DND-41 (cell line): ENCODE data around the gene BMPER.

Experiments used
- ATAC-seq: fragments of 200-7000 bp; cut with Tn5 transposase; 3 replicates; pipeline ENCODE4 v1.9.1; 2021; ENCODE audit warnings: low read depth; ENCODE audit not compliant: insufficient read depth
- DNase-seq: peaks from one replicate; pipeline ENCODE4 v3.0.0-alpha.2; 2020
- H2AFZ ChIP-seq: 2 replicates; pipeline ENCODE4 v1.6.0; 2012; ENCODE audit warnings: low read depth, low read length
- H3K27ac ChIP-seq: 2 replicates; pipeline ENCODE4 v1.5.1; 2012; ENCODE audit warnings: low read length, inconsistent platforms
- H3K27me3 ChIP-seq: fragments of 200-600 bp; sonication (generic); 2 replicates; pipeline ENCODE4 v1.6.0; 2012; ENCODE audit warnings: low read length, mild to moderate bottlenecking, inconsistent platforms; ENCODE audit not compliant: insufficient read depth, poor library complexity
- H3K36me3 ChIP-seq: 2 replicates; pipeline ENCODE4 v1.5.1; 2012; ENCODE audit warnings: low read length, inconsistent platforms; ENCODE audit not compliant: insufficient read depth
- H3K4me1 ChIP-seq: 2 replicates; pipeline ENCODE4 v1.5.1; 2012; ENCODE audit warnings: mild to moderate bottlenecking, low read length; ENCODE audit not compliant: insufficient read depth
- H3K4me2 ChIP-seq: 2 replicates; pipeline ENCODE4 v1.6.0; 2012; ENCODE audit warnings: mild to moderate bottlenecking, moderate library complexity, low read length, inconsistent platforms; ENCODE audit not compliant: insufficient read depth
- H3K4me3 ChIP-seq, 2 experiments: fragments of 200-600 bp in 1 of 2; shearing (Covaris generic) in 1 of 2; 2 replicates each; pipeline ENCODE4 v1.5.1; 2012 to 2016; ENCODE audit warnings: inconsistent platforms in 2 of 2, low read length in 2 of 2, mild to moderate bottlenecking in 2 of 2, low read depth in 1 of 2, moderate library complexity in 1 of 2
- H3K79me2 ChIP-seq: 2 replicates; pipeline ENCODE4 v1.6.0; 2012; ENCODE audit warnings: low read length, inconsistent platforms; ENCODE audit not compliant: insufficient read depth
- H3K9ac ChIP-seq: 2 replicates; pipeline ENCODE4 v1.6.0; 2012; ENCODE audit warnings: low read depth, mild to moderate bottlenecking, inconsistent platforms, low read length, moderate library complexity
- H3K9me3 ChIP-seq: 2 replicates; pipeline ENCODE4 v1.5.1; 2012; ENCODE audit warnings: low read length, moderate library complexity, mild to moderate bottlenecking, inconsistent platforms; ENCODE audit not compliant: insufficient read depth, severe bottlenecking
- H4K20me1 ChIP-seq: 2 replicates; pipeline ENCODE4 v1.6.0; 2012; ENCODE audit warnings: low read length; ENCODE audit not compliant: insufficient read depth
- CTCF ChIP-seq: IDR thresholded peaks from 2 replicates; pipeline ENCODE4 v1.5.1; 2012; ENCODE audit warnings: borderline replicate concordance, low read length, moderate library complexity, mild to moderate bottlenecking; ENCODE audit not compliant: poor library complexity, severe bottlenecking; ENCODE audit errors: extremely low read depth
- EZH2 ChIP-seq: IDR thresholded peaks from 3 replicates; pipeline ENCODE4 v1.6.1; 2012; ENCODE audit warnings: borderline replicate concordance, low read depth, mild to moderate bottlenecking, moderate library complexity, low read length, inconsistent platforms; ENCODE audit not compliant: severe bottlenecking

BMPER gene

GRCh38 chr7:34117573-34117972, 212.2 kb downstream of the BMPER start:
- no peak overlapping the region for H3K9ac ChIP-seq
- no peak overlapping the region for H3K4me3 ChIP-seq
- no peaks in the 10 kb centered on the region for H3K9me3 ChIP-seq
- H3K79me2 ChIP-seq, result no peaks in the 10 kb centered on the region
- H3K4me1 ChIP-seq, result no peaks in the 10 kb centered on the region
- H4K20me1 ChIP-seq, result no peaks in the 10 kb centered on the region
- H3K27ac ChIP-seq, result no peak overlapping the region
- DNase-seq, result no peak
- no peaks in the 10 kb centered on the region for H3K36me3 ChIP-seq
- H3K4me2 ChIP-seq, result no peak overlapping the region
- H2AFZ ChIP-seq, result no peak overlapping the region
- H3K27me3 ChIP-seq, result no peaks in the 10 kb centered on the region
- TF ChIP-seq CTCF (no peak), EZH2 (no peak)
- no peak for ATAC-seq

GRCh38 chr7:34121366-34121765, 216.0 kb downstream of the BMPER start:
- Histone ChIP-seq H3K4me1 (no peaks in the 10 kb centered on the region), H4K20me1 (no peaks in the 10 kb centered on the region), H2AFZ (no peak overlapping the region), H3K4me2 (no peak overlapping the region), H3K4me3 (no peak overlapping the region), H3K27ac (no peak overlapping the region), H3K36me3 (no peaks in the 10 kb centered on the region), H3K27me3 (no peaks in the 10 kb centered on the region), H3K79me2 (no peaks in the 10 kb centered on the region), H3K9me3 (peaks cover 7% of the 10 kb centered on the region), H3K9ac (no peak overlapping the region)
- TF ChIP-seq CTCF (no peak), EZH2 (no peak)
- no peak for DNase-seq
- ATAC-seq, result no peak

- H3K27ac ChIP-seq, result no peak overlapping the region
- peaks cover 7% of the 10 kb centered on the region for H3K9me3 ChIP-seq
- no peaks in the 10 kb centered on the region for H3K4me1 ChIP-seq
- H3K79me2 ChIP-seq, result no peaks in the 10 kb centered on the region
- H3K4me2 ChIP-seq, result no peak overlapping the region
- no peak overlapping the region for H3K4me3 ChIP-seq
- H3K27me3 ChIP-seq, result no peaks in the 10 kb centered on the region
- DNase-seq, result no peak
- no peak for TF ChIP-seq CTCF
- no peak for TF ChIP-seq EZH2
- H4K20me1 ChIP-seq, result no peaks in the 10 kb centered on the region
- H3K36me3 ChIP-seq, result no peaks in the 10 kb centered on the region
- no peak for ATAC-seq
- no peak overlapping the region for H3K9ac ChIP-seq
- H2AFZ ChIP-seq, result no peak overlapping the region
Measured at GRCh38 chr7:34123316-34123715, 218.0 kb downstream of the BMPER start.

- no peak overlapping the region for H3K4me2 ChIP-seq
Measured at GRCh38 chr7:34124765-34125164, 219.4 kb downstream of the BMPER start.

More at GRCh38 chr7:34124765-34125164, 219.4 kb downstream of the BMPER start:
- peaks cover 7% of the 10 kb centered on the region for H3K9me3 ChIP-seq
- H3K4me1 ChIP-seq, result no peaks in the 10 kb centered on the region
- no peak overlapping the region for H3K4me3 ChIP-seq
- H3K27ac ChIP-seq, result no peak overlapping the region
- no peaks in the 10 kb centered on the region for H3K36me3 ChIP-seq
- ATAC-seq (no peak), DNase-seq (no peak)
- H3K79me2 ChIP-seq, result no peaks in the 10 kb centered on the region
- H2AFZ ChIP-seq, result no peak overlapping the region
- TF ChIP-seq EZH2, result no peak
- no peak for TF ChIP-seq CTCF
- no peaks in the 10 kb centered on the region for H3K27me3 ChIP-seq
- H3K9ac ChIP-seq, result no peak overlapping the region
- no peaks in the 10 kb centered on the region for H4K20me1 ChIP-seq
